ENCODE results near the gene IQUB.
"Not testable (repeated sequence)": the region's sequence is repeated elsewhere in the genome, so short reads cannot be mapped to it uniquely, and the experiment has no call there.

IQUB gene

GRCh38 chr7:123534383-123535260 is at the start of gene IQUB:
IQUB (minus strand) TSS chr7:123534595; CDS start chr7:123512340, 22,255 bp downstream.
- peak; percentile 93 for DNase-seq

GRCh38 chr7:123583821-123584220 is 49.4 kb upstream of the IQUB start:
- no peak for DNase-seq

GRCh38 chr7:123581162-123581459 is 46.7 kb upstream of the IQUB start:
- no peak for DNase-seq

- peak; percentile 67 for DNase-seq
These were observed 46.2 kb upstream of the IQUB start for GRCh38 chr7:123580406-123581161.

- no peak for DNase-seq
These were observed 45.0 kb upstream of the IQUB start for GRCh38 chr7:123579416-123579815.

- no peak for DNase-seq
These were observed 39.6 kb upstream of the IQUB start for GRCh38 chr7:123573896-123574467.

- no peak for DNase-seq
These were observed 38.9 kb upstream of the IQUB start for GRCh38 chr7:123573341-123573740.

GRCh38 chr7:123571684-123572083 is 37.3 kb upstream of the IQUB start:
- no peak for DNase-seq

GRCh38 chr7:123571187-123571586 is 36.8 kb upstream of the IQUB start:
- DNase-seq, result no peak

- DNase-seq, result no peak
These were observed 36.2 kb upstream of the IQUB start for GRCh38 chr7:123570390-123571182.

- peak; percentile 59 for DNase-seq
These were observed 35.1 kb upstream of the IQUB start for GRCh38 chr7:123569352-123570010.

- DNase-seq, result no peak
These were observed 27.7 kb upstream of the IQUB start for GRCh38 chr7:123562121-123562520.

GRCh38 chr7:123558289-123558874 is 24.0 kb upstream of the IQUB start:
- DNase-seq, result no peak

GRCh38 chr7:123557398-123558288 is 23.2 kb upstream of the IQUB start, which contains the start of gene NDUFA5:
NDUFA5 (minus strand) TSS chr7:123557818; CDS start chr7:123557795, 23 bp downstream.
- DNase-seq, result peak; percentile 97

- DNase-seq, result no peak
These were observed 22.6 kb upstream of the IQUB start for GRCh38 chr7:123557016-123557397.

GRCh38 chr7:123555484-123555883 is 21.1 kb upstream of the IQUB start:
- no peak for DNase-seq

- DNase-seq, result no peak
These were observed 18.8 kb upstream of the IQUB start for GRCh38 chr7:123553159-123553558.

GRCh38 chr7:123552641-123553040 is 18.2 kb upstream of the IQUB start:
- no peak for DNase-seq

- not testable (repeated sequence) for DNase-seq
These were observed 17.7 kb upstream of the IQUB start for GRCh38 chr7:123552134-123552533.

GRCh38 chr7:123548406-123548805 is 14.0 kb upstream of the IQUB start:
- DNase-seq, result no peak

- DNase-seq, result no peak
These were observed 5.5 kb upstream of the IQUB start for GRCh38 chr7:123539871-123540270.
